Neural progenitor cell (in vitro differentiated cells): Measurements from ENCODE around the gene VPS35L.

Experiments used
- EZH2phosphoT487 ChIP-seq: fragments of 200-600 bp; sonication (generic); IDR thresholded peaks from 2 replicates; pipeline ENCODE4 v1.6.1; 2017; ENCODE audit warnings: antibody characterized with exemption
- TF ChIP-seq, protein P1 (sequence below): fragments of 200-600 bp; sonication (generic); IDR thresholded peaks from 2 replicates; pipeline ENCODE4 v1.5.1; 2017; ENCODE audit warnings: antibody characterized with exemption, mild to moderate bottlenecking

GRCh38 chr16:19527161-19527560 lies 28.3 kb upstream of the VPS35L start:
- TF ChIP-seq, protein P1, sequence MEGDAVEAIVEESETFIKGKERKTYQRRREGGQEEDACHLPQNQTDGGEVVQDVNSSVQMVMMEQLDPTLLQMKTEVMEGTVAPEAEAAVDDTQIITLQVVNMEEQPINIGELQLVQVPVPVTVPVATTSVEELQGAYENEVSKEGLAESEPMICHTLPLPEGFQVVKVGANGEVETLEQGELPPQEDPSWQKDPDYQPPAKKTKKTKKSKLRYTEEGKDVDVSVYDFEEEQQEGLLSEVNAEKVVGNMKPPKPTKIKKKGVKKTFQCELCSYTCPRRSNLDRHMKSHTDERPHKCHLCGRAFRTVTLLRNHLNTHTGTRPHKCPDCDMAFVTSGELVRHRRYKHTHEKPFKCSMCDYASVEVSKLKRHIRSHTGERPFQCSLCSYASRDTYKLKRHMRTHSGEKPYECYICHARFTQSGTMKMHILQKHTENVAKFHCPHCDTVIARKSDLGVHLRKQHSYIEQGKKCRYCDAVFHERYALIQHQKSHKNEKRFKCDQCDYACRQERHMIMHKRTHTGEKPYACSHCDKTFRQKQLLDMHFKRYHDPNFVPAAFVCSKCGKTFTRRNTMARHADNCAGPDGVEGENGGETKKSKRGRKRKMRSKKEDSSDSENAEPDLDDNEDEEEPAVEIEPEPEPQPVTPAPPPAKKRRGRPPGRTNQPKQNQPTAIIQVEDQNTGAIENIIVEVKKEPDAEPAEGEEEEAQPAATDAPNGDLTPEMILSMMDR: no peak
- TF ChIP-seq EZH2phosphoT487: no peak
